Measurements from ENCODE around the gene TLR10. TPM values are rescaled to one million over a fixed set of nuclear protein-coding genes. Genes with fewer than 3 reads are reported as not detected.

The TLR10 gene
- under 1 TPM; 0.25 to 0.26 TPM for total RNA-seq

GRCh38 chr4:38782452-38783108 lies at the start of gene TLR10:
TSS of gene TLR10 (minus strand) at chr4:38782990. CDS start at chr4:38775590, 7,400 bp downstream.
- no peak within 1 kb of the TSS for H3K27ac Mint-ChIP-seq
- DNase-seq (no peak), ATAC-seq (ENCODE audit: low read depth) (peak; percentile 52)
- H3K4me1 Mint-ChIP-seq, result peaks cover 4% of the 10 kb centered on the region
- no peaks in the 10 kb centered on the region for H3K36me3 Mint-ChIP-seq
- H3K27me3 Mint-ChIP-seq, result peaks cover 2% of the 10 kb centered on the region
- peak within 1 kb of the TSS; percentile 49 for H3K4me3 Mint-ChIP-seq
- no peaks in the 10 kb centered on the region for H3K9me3 Mint-ChIP-seq
- POLR2A ChIA-PET, result interaction anchor here (0.6 to 1.4 kb wide), 4 partner anchors 8 to 23 kb away, joined by 3 to 6 read pairs (median 3); no protein-coding TSS in a partner anchor

GRCh38 chr4:38832206-38832605 lies 49.4 kb upstream of the TLR10 start:
- Mint-ChIP-seq H3K4me3 (no peak overlapping the region), H3K27ac (no peak overlapping the region), H3K27me3 (no peaks in the 10 kb centered on the region), H3K36me3 (peaks cover 17% of the 10 kb centered on the region), H3K4me1 (peaks cover 5% of the 10 kb centered on the region), H3K9me3 (peaks cover 12% of the 10 kb centered on the region)
- ATAC-seq (ENCODE audit: low read depth), result no peak
- POLR2A ChIA-PET, result interaction anchor here (0.5 kb wide), 1 partner anchor 28 kb away, joined by 3 read pairs; no protein-coding TSS in a partner anchor
- DNase-seq, result no peak

- Mint-ChIP-seq H3K4me1 (peaks cover 2% of the 10 kb centered on the region), H3K9me3 (peaks cover 10% of the 10 kb centered on the region), H3K36me3 (peaks cover 14% of the 10 kb centered on the region), H3K4me3 (no peak overlapping the region), H3K27ac (no peak overlapping the region), H3K27me3 (no peaks in the 10 kb centered on the region)
- ATAC-seq (ENCODE audit: low read depth) (no peak), DNase-seq (no peak)
- POLR2A ChIA-PET, result no interaction called here
Measured at GRCh38 chr4:38831653-38832052, 48.9 kb upstream of the TLR10 start.

- H3K4me3 Mint-ChIP-seq, result no peak overlapping the region
- no peaks in the 10 kb centered on the region for H3K27me3 Mint-ChIP-seq
- H3K36me3 Mint-ChIP-seq, result peaks cover 11% of the 10 kb centered on the region
- H3K4me1 Mint-ChIP-seq, result peaks cover 2% of the 10 kb centered on the region
- ATAC-seq (ENCODE audit: low read depth) (no peak), DNase-seq (no peak)
- POLR2A ChIA-PET, result no interaction called here
- H3K9me3 Mint-ChIP-seq, result peaks cover 13% of the 10 kb centered on the region
- H3K27ac Mint-ChIP-seq, result no peak overlapping the region
Measured at GRCh38 chr4:38829237-38829636, 46.4 kb upstream of the TLR10 start.

- no peak for ATAC-seq (ENCODE audit: low read depth)
- Mint-ChIP-seq H3K27me3 (no peaks in the 10 kb centered on the region), H3K4me3 (no peak overlapping the region), H3K36me3 (peaks cover 12% of the 10 kb centered on the region), H3K4me1 (peaks cover 7% of the 10 kb centered on the region), H3K27ac (no peak overlapping the region), H3K9me3 (peaks cover 18% of the 10 kb centered on the region)
- POLR2A ChIA-PET, result no interaction called here
- DNase-seq, result no peak
Measured at GRCh38 chr4:38823766-38824165, 41.0 kb upstream of the TLR10 start.

- Mint-ChIP-seq H3K36me3 (peaks cover 12% of the 10 kb centered on the region), H3K27me3 (no peaks in the 10 kb centered on the region), H3K27ac (no peak overlapping the region), H3K9me3 (peaks cover 18% of the 10 kb centered on the region), H3K4me3 (no peak overlapping the region), H3K4me1 (peaks cover 7% of the 10 kb centered on the region)
- ATAC-seq (ENCODE audit: low read depth) (no peak), DNase-seq (no peak)
- POLR2A ChIA-PET, result no interaction called here
Measured at GRCh38 chr4:38822748-38823303, 40.0 kb upstream of the TLR10 start.

- Mint-ChIP-seq H3K4me3 (no peak overlapping the region), H3K4me1 (peaks cover 7% of the 10 kb centered on the region), H3K36me3 (peaks cover 10% of the 10 kb centered on the region), H3K27me3 (no peaks in the 10 kb centered on the region), H3K9me3 (peaks cover 18% of the 10 kb centered on the region), H3K27ac (no peak overlapping the region)
- POLR2A ChIA-PET, result no interaction called here
- no peak for DNase-seq
- ATAC-seq (ENCODE audit: low read depth), result no peak
Measured at GRCh38 chr4:38821739-38822138, 38.9 kb upstream of the TLR10 start.

- H3K36me3 Mint-ChIP-seq, result peaks cover 8% of the 10 kb centered on the region
- H3K27me3 Mint-ChIP-seq, result peaks cover 2% of the 10 kb centered on the region
- H3K4me1 Mint-ChIP-seq, result peaks cover 7% of the 10 kb centered on the region
- DNase-seq (no peak), ATAC-seq (ENCODE audit: low read depth) (no peak)
- H3K9me3 Mint-ChIP-seq, result peaks cover 15% of the 10 kb centered on the region
- peak overlapping the region; percentile 48 for H3K27ac Mint-ChIP-seq
- no peak overlapping the region for H3K4me3 Mint-ChIP-seq
- POLR2A ChIA-PET, result interaction anchor here (0.6 kb wide), 1 partner anchor 65 kb away, joined by 3 read pairs; no protein-coding TSS in a partner anchor
Measured at GRCh38 chr4:38820329-38821061, 37.7 kb upstream of the TLR10 start.

GRCh38 chr4:38819569-38819968 lies 36.8 kb upstream of the TLR10 start:
- peaks cover 3% of the 10 kb centered on the region for H3K27me3 Mint-ChIP-seq
- ATAC-seq (ENCODE audit: low read depth), result no peak
- peaks cover 13% of the 10 kb centered on the region for H3K9me3 Mint-ChIP-seq
- peaks cover 10% of the 10 kb centered on the region for H3K36me3 Mint-ChIP-seq
- peaks cover 7% of the 10 kb centered on the region for H3K4me1 Mint-ChIP-seq
- no peak for DNase-seq
- H3K27ac Mint-ChIP-seq, result no peak overlapping the region
- POLR2A ChIA-PET, result no interaction called here
- no peak overlapping the region for H3K4me3 Mint-ChIP-seq

- DNase-seq, result no peak
- Mint-ChIP-seq H3K27ac (no peak overlapping the region), H3K4me1 (peaks cover 9% of the 10 kb centered on the region), H3K36me3 (peaks cover 11% of the 10 kb centered on the region), H3K9me3 (peaks cover 15% of the 10 kb centered on the region), H3K27me3 (peaks cover 3% of the 10 kb centered on the region), H3K4me3 (no peak overlapping the region)
- ATAC-seq (ENCODE audit: low read depth), result no peak
- POLR2A ChIA-PET, result no interaction called here
Measured at GRCh38 chr4:38818441-38818976, 35.7 kb upstream of the TLR10 start.

GRCh38 chr4:38815885-38816782 lies 33.3 kb upstream of the TLR10 start:
- no peak for ATAC-seq (ENCODE audit: low read depth)
- no peak overlapping the region for H3K27ac Mint-ChIP-seq
- H3K36me3 Mint-ChIP-seq, result peaks cover 7% of the 10 kb centered on the region
- DNase-seq, result no peak
- H3K4me3 Mint-ChIP-seq, result no peak overlapping the region
- H3K27me3 Mint-ChIP-seq, result peaks cover 3% of the 10 kb centered on the region
- H3K4me1 Mint-ChIP-seq, result peaks cover 9% of the 10 kb centered on the region
- POLR2A ChIA-PET, result no interaction called here
- peaks cover 5% of the 10 kb centered on the region for H3K9me3 Mint-ChIP-seq

- peaks cover 5% of the 10 kb centered on the region for H3K4me1 Mint-ChIP-seq
- H3K27ac Mint-ChIP-seq, result peak overlapping the region; percentile 18
- POLR2A ChIA-PET, result no interaction called here
- H3K9me3 Mint-ChIP-seq, result peaks cover 5% of the 10 kb centered on the region
- peaks cover 3% of the 10 kb centered on the region for H3K27me3 Mint-ChIP-seq
- DNase-seq (no peak), ATAC-seq (ENCODE audit: low read depth) (no peak)
- H3K4me3 Mint-ChIP-seq, result no peak overlapping the region
- peaks cover 7% of the 10 kb centered on the region for H3K36me3 Mint-ChIP-seq
Measured at GRCh38 chr4:38814386-38814785, 31.6 kb upstream of the TLR10 start.

GRCh38 chr4:38811297-38811696 lies 28.5 kb upstream of the TLR10 start:
- no peak overlapping the region for H3K27ac Mint-ChIP-seq
- peaks cover 3% of the 10 kb centered on the region for H3K27me3 Mint-ChIP-seq
- peaks cover 5% of the 10 kb centered on the region for H3K9me3 Mint-ChIP-seq
- ATAC-seq (ENCODE audit: low read depth), result no peak
- POLR2A ChIA-PET, result no interaction called here
- peaks cover 5% of the 10 kb centered on the region for H3K36me3 Mint-ChIP-seq
- DNase-seq, result no peak
- H3K4me1 Mint-ChIP-seq, result peaks cover 2% of the 10 kb centered on the region
- H3K4me3 Mint-ChIP-seq, result no peak overlapping the region

All from activated naive CD8-positive, alpha-beta T cell treated with anti-CD3 and anti-CD28 coated beads, Interleukin-2, amount 10 ng/mL, durations not matched to agents 7 days and 5 days (primary cell).